ENCODE results near the gene TLNRD1.

The TLNRD1 gene

DNA sequence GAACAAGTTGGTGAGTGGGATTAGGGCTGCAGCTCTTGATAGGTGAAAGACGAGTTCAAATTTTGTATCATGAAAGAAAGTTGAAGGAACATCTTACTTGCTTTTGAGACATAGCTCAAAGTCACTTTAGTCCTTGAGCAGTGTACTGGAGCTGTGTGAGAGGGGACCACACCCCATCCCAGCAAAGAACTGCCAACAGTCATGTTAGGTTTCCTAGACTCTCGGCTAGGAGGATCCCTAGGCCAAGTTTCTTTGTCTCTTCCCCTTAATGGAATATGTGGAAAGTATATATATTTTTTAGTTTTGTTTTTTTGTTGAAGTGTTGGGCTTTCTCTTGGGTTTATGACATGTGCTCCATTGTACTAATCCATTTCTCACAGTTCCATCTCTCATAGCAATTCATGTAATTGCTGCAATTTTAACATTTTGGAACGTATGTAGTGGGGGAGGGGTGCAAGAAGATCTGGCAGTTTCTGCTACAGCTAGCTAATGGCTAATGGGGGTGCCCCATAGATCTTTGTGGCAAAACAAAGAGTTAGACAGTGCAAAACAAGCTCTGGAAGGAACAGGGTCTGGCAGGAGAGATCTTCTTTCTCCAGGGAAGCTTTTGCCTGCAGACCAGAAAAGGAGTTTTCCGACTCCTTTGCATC lies 25.1 kb downstream of the TLNRD1 start:
- in situ Hi-C loops (cut with HindIII; ENCODE audit: low sequenced_read_pairs) = no loop called here

DNA sequence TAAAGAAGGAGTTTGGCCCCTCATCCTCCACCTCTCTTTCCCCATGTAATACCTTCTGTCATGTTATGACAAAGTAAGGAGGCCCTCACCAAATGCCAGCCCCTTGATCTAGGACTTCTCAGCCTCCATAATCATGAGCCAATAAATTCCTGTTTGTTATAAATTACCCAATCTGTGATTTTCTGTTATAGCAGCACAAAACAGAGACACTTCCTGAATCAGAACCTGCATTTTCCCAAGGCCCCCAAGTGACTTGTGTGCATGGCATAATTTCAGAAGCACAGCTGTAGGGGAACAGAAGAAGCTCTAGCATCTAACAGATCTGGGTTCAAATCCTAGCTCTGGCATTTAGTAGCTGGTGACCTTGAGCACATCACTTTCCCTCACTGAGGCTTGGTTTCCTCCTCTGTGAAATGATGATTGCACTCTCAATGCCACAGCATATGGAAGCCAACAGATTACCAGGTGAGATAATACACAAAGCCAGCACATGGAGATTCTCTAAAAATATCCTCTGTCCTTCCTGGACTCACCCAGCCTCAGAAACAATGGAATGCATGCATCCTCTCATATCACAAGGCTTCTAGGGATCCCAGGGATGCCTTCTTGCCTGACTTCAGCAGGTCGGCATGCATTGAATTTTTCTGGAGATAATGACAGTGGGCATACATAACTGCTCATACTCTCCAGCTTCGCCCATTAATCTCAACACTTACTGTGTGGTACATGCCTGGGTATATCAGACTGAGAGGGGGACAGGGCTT lies 26.3 kb downstream of the TLNRD1 start:
- in situ Hi-C loops (cut with HindIII; ENCODE audit: low sequenced_read_pairs) = no loop called here

DNA sequence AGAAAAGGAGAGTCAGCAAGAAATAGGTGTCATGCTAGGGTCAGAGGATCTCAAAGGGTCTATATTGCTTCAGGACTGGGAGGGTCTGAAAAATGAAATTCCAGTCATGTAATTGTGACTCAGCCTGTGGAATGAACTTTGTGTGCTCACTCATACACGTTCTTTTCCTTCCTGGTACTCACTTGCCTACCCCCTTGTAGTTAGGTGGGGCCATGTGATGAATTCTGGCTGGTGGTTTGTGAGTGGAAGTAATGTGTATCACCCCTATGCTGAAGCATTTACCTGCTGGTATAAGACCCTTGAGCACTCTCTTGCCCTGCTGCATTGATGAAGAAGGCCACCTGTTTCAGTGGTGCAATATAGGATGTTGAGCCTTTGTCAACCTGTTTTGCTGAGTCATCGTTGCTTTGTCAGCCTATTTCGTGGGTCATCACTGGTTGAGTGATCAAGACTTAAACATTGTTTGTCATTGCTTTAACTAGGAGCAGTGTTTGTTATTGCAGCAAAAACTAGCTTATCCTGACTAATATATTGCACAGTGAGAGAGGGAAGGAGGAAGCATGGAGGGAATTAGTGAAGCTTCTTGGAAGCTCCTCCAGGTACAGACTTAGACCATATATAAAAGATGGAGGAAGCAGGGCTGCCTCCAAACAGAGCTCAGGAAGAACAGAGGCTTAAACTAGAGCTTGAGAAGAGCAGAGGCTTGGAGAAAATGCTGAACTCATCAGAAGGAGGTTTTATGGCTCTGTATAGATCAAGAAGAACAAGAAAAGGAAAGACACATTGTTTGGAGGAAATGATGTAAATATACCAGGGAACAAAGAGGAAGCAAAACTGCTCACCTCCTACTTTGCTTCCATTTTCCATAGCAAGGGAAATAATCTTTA lies 28.9 kb downstream of the TLNRD1 start:
- in situ Hi-C loops (cut with HindIII; ENCODE audit: low sequenced_read_pairs) = no loop called here

DNA sequence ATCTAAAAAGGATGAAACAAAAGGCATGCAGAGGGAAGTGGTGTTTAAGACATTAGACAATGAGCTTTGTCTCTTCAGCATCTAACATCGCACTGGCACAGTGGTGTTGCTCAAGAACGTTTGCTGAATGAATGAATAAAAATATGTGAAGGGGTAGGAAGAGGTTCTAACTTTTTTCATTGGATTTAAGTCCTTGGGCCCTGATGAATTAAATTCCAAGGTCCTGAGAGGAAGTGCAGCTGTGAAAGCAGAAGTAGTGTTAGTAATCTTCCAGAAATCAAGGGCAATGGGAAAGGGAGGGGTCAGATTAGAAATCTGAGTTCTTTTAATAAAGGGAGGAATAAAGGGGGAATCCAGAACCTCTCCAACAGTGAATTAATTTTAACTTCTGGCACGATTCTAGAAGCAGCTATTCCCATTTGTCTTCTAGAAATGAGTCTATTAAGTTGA lies 29.6 kb downstream of the TLNRD1 start:
- in situ Hi-C loops (cut with HindIII; ENCODE audit: low sequenced_read_pairs) = no loop called here

DNA sequence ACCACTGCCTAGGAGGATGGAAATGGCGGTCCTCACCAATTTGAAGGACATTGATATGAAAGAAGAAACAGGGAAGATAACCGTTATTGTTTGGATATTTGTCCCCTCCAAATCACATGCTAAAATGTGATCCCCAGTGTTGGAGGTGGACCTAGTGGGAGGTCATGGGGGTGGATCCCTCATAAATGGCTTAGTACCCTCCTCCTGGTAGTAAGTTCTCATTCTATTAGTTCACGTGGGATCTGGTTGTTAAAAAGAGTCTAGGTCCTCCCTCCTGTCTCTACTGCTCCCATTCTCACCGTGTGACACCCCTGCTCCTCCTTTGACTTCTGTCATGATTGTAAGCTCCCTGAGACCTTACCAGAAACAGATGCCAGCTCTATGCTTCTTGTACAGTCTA lies 30.5 kb downstream of the TLNRD1 start:
- in situ Hi-C loops (cut with HindIII; ENCODE audit: low sequenced_read_pairs) = no loop called here

DNA sequence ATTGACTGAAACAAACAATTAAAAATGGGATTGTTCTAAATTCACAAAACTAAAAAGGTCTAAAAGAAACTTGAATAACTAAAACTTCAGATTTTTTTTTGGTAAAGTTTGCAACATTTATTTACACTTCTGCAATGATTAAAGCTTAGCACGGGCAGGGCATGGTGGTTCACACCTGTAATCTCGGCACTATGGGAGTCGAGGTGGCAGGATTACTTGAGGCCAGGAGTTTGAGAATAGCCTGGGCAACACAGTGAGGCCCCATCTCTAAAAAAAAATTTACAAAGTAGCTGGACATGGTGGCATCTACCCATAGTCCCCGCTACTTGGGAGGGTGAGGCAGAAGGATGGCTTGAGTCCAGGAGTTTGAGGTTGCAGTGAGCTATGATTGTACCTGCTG lies 31.6 kb downstream of the TLNRD1 start:
- in situ Hi-C loops (cut with HindIII; ENCODE audit: low sequenced_read_pairs) = no loop called here

DNA sequence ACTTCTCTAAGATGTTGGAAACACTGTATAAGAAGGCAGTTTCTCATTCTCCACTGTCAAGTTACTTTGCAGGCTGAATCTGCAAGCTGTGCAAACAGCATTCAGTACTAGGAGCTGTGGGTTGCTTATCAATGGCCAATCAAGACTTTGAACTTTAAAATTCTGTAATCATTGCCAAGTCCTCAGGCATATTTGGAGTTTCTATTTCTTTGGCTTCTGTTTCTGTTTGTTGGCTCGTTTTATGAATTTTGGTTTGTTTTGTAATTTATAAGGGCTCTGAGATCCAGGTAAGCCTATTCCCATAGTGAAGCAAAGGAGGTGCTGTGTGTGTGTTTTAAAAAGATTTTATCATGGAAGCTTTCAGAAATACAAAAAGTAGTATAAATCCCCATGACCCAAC lies 32.1 kb downstream of the TLNRD1 start:
- in situ Hi-C loops (cut with HindIII; ENCODE audit: low sequenced_read_pairs) = no loop called here

DNA sequence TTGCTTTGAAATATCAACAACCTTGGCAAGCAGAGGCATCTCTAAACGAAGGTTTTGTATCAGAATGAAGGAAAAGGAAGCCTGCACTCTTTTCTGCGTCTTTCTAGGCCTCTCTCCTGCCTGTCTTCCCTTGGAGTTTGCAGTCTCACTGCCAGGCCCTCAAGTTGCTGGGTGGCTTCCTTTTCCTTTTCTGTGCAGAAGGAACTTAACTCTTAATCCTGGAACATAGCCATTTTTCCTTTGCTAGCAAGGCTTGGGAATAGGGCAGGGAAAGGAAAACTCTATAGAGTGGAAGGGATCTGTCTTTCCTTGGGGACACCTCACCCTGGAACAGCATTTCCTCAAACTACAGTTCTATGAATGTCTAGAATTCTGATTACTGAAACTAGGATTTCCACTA lies 32.8 kb downstream of the TLNRD1 start:
- in situ Hi-C loops (cut with HindIII; ENCODE audit: low sequenced_read_pairs) = no loop called here

DNA sequence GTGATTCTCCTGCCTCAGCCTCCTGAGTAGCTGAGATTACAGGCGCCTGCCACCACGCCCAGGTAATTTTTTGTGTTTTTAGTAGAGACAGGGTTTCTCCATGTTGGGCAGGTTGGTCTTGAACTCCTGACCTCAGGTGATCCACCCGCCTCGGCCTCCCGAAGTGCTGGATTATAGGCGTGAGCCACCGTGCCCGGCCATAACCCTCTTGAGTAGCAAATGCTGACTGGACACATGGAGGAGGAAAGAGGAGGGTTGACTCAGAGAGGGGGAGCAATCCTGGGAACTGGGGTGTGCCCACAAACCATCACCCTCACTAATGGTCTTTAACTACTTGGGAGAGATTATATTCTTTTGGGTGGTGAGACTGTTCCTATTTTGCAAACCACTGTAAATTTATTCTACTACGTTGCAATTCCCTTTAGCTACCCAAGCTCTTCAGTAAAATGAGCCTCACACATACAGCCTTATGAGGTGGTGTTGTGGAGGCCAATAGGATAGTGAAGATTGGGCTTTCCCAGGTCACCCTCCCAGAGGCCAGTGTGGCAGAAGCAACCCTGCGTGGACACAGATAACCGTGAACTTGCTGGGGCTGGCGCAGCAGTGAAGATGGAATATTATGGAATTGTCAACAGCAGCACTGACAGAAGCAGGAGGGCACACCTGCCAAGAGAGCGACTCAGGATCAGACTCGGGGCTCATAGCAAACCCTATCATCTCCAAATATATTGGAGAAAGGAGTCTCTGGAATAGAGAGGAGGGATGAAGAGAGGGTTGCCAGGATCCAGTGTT lies 37.4 kb downstream of the TLNRD1 start:
- in situ Hi-C loops (cut with HindIII; ENCODE audit: low sequenced_read_pairs) = no loop called here

DNA sequence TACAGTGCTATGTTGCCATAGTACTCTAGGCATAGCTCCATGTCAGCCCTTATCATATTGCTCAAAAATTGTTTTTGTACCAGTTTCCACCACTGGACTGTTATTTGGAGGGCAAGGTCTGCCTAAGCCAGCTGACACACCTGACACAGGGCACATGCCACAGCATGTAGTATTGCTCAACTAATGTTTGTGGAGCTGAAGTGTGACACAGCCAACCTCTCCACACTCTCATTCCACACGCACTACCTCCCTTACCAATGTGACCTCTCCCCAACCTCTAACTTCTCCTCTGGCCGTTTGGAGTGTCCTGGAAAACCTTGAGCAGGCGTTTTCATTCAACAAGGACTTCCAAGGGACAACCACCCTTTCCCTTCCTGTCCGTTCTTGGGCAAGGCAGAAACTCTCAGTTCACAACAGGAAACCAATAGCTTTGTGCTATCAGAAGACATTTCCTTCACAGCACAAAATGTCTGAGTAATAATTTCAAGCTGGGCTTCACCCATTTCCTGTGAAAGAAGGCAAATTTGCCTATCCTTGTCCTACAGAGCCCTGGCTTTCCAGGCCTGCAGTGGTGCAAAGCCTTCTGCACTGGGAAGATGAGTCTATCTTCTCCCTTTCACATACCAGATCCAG lies 38.4 kb downstream of the TLNRD1 start:
- in situ Hi-C loops (cut with HindIII; ENCODE audit: low sequenced_read_pairs) = no loop called here

DNA sequence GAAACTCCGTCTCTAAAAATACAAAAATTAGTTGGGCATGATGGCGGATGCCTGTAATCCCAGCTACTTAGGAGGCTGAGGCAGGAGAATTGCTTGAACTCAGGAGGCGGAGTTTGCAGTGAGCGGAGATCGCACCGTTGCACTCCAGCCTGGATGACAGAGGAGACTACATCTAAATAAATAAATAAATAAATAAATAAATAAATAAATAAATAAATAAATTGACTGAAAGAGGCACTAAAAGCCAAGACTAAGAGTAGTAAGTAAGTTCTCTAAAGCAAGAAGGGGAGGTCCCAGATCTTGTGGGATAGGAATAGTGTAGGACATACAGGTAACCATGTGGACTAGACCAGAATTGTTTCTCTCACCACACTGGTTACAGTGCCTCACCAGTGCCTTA lies 40.0 kb downstream of the TLNRD1 start:
- in situ Hi-C loops (cut with HindIII; ENCODE audit: low sequenced_read_pairs) = no loop called here

DNA sequence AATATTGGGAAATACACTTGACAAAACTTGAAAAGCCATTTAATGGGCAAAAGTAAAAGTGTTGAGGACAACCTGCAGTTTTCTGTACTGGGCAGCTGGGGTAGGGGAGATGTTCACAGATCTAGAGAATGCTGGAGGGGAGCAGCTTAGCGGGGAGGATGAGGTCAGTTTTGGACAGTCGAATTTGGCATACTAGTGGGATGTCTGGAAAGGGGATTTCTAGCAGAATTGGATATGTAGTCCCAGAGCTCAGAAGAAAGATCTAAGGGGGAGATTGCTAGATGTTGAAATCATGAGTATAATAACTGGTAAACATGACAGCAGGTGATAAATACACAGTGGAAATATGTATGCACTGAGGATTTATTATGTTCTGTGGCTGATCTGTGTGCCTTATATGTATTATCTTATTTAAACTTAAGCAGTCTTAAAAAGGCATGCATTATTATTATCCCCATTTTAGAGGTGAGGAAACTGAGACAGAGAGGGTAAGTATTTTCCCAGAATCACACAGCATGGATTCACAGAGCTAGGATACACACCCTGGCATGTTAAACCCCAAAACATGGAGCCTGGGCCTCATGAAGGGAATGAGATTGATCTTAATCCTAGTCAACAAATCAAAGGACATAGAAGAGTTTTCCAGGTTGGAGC lies 42.7 kb downstream of the TLNRD1 start:
- in situ Hi-C loops (cut with HindIII; ENCODE audit: low sequenced_read_pairs) = no loop called here

DNA sequence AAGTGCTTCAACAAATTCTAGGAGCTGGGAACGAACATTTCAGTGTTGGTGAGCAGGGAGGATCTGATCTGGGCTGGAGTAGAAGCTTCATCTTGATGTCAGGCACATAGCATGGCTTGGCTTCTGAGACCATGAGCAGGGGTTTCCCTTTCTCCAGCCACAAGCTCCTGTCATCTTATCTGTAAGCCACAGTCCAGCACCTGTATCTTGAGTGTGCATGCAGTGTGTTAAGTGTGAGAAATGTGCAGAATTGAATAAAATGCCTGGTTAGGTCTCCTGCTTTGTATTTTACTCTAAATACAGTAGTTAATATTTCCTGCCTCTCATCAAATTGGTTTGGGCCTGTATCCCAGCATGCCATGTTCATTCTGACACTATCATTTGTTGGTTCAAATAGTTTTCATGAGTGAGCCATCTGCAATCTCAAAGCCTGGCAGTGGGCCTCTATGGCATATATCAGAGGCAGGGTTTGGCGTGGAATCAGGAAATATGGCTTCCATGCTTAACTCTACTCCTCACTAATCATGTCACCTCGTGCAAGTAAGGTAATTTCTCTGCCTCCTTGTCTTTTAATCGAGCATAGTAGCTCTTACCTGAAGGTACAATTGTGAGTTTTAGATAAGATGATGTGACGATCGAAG lies 43.3 kb downstream of the TLNRD1 start:
- in situ Hi-C loops (cut with HindIII; ENCODE audit: low sequenced_read_pairs) = no loop called here

DNA sequence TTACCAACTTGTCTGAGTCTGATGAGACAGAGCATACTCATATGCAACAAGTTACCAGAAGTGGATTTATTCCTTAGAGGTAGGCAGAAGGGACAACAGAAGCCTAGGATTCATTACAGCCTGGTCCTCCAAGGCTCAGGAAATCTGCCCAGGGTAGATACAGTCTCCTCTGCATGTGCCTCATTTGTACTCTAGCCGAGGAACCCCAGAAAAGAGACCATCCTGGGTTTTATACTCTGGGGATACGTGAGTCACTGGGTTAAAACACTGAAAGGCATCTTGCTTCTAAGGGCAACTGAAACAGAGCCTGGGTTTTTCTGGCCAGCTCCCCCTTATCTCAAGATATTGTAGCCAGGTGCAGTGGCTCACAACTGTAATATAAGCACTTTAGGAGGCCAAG lies 45.6 kb downstream of the TLNRD1 start:
- in situ Hi-C loops (cut with HindIII; ENCODE audit: low sequenced_read_pairs) = no loop called here

DNA sequence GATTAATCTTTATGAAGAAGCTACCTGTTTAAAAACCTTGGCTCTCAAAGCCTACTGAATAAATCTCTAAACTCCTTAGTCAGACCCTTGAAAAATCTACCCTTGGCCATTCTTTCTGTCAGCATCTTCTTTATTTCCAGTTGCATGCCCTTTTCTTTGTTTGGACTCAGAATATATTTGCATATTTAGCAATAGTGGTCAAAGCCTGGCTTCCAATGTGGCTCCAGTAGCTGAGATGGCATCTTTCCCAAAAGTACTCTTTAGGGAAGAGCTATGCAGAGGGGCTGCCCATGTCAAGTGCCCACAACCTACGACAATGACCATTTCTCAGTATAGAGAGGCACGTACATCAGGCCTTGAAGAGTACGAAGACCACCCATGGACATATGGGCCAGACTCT lies 47.2 kb downstream of the TLNRD1 start:
- in situ Hi-C loops (cut with HindIII; ENCODE audit: low sequenced_read_pairs) = no loop called here

DNA sequence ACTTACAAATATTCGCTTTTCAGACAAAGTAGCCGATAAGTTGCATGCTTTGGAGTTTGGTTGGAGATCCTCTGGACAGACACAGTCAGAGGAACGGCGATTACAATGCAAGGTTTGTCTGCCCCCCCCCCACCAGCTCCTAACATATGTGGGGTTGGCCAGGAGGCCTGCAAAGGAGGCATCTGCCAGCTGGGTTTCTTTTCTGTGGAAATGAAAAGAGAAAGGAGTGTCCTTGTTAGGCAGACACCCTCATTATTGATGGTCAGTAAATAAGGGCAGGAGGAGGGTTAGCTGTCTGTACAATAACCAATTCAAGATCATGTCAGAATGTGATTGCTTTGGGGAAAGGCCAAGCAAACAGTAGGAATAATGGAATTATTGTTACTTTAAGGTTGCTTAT lies 49.1 kb downstream of the TLNRD1 start:
- in situ Hi-C loops (cut with HindIII; ENCODE audit: low sequenced_read_pairs) = no loop called here

DNA sequence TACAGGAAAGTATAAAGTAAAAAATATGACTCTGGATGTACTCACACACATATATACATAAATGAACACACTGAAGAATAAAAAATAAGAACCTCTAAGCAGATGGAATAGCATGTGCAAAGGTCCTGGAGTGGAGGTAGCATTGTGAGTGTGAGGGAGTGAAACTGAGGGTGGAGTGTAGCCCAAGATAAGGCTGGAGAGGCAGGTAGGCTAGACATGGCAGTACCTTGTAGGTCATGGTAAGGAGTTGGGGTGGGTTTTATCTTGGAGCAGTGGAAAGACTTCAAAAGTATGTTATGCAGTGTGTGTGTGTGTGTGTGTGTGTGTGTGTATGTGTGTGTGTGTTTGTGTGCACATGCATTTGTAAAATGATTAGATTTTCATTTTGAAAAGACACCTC lies 49.5 kb downstream of the TLNRD1 start:
- in situ Hi-C loops (cut with HindIII; ENCODE audit: low sequenced_read_pairs) = no loop called here

DNA sequence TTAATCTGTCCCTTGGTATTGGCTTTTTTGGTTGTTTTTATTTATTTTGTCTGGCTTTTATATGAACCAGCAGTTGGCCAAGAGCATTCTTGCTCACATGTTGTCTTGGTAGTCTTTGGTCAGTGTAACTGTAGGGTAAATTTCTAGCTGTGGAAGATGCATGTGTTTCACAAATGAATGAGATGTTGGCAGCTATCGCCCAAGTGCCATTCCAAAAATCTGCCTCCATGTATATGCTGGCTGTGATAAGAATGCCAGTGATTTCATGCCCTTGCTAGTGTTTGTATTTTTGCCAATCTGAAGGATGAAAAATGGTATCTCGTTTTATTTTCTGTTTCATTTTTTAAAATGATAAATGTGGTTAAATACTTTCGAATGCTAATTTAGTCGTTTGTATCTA lies 50.1 kb downstream of the TLNRD1 start:
- in situ Hi-C loops (cut with HindIII; ENCODE audit: low sequenced_read_pairs) = no loop called here

DNA sequence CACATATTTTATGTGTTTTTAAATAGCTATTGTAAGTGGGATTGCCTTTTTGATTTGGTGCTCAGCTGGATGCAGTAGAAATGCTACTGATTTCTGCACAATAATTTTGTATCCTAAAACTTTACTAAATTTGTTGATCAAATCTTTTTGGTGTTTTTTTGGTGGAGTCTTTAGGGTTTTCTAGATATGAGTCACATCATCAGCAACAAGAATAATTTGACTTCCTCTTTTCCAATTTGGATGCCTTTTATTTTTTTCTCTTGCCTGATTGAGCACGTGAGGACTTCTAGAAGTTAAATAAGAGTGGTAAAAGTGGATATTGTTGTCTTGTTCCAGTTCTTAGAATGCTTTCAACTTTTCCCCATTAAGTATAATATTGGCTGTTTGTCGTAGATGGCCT lies 51.3 kb downstream of the TLNRD1 start:
- in situ Hi-C loops (cut with HindIII; ENCODE audit: low sequenced_read_pairs) = no loop called here

All from endothelial cell of hepatic sinusoid (primary cell).